NCI-H2107 treated with DMSO at 0.1 percent for 48 hours (cell line): Measurements from ENCODE around the gene SART3.
A peak's percentile ranks its signal among the peaks of the same experiment; 100 is the strongest.

ENCODE experiments used
- DNase-seq: peaks from one replicate; lab custom pipeline; 2025; ENCODE audit not compliant: unreplicated experiment; lab: John Stamatoyannopoulos, UW

Gene SART3

DNA sequence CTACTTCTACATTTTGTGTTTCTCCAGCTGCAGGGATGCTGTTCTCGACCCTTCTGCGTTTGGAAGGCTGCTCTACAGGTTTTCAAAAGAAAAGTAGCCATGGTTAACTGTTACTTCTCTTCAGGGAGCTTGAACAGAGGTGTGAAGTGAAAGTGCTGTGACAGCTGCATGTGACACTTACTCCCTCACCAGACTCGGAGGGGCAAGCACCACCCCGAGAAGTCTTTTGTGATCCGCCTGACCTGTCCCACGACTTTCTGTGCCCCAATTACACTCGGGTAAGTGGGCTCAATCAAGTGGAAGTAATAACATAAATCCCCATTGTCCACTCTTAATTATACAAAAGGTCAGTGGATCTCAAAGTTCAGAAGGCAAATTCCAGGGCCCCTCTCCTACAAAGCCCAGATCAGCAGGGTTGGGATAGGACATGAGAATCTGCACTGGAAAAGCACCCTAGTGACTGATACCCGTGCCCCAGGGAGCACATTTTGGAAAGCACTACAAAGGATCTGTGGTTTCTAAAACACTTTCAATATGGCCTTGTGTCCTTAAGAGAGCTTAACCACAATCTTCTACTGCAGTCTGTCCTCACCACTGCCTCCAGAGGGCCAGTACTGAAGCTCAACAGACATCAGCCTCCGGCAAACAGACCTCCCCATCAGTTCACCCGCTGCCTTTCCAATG is 34.3 kb downstream of the SART3 start:
- DNase-seq: peak; percentile 65

DNA sequence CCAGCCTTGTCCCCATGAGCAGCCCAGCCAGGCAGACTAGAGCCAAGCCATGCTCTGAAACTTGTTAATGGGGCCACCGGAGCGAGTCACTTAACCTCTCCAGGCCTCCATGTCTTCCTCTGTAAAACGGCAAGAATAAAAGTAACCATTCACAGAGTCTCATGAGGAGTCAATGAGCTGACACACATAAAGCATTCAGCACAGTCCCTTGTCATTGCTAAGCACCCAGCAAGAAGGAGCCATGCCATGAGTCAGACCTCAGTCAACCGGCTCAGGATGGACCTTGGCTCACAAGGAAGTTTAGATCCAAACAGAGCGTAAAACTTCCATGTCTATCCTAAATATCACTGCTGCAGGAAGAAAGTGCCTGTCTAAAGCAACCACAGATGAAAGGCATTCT is 35.3 kb downstream of the SART3 start:
- DNase-seq: no peak

DNA sequence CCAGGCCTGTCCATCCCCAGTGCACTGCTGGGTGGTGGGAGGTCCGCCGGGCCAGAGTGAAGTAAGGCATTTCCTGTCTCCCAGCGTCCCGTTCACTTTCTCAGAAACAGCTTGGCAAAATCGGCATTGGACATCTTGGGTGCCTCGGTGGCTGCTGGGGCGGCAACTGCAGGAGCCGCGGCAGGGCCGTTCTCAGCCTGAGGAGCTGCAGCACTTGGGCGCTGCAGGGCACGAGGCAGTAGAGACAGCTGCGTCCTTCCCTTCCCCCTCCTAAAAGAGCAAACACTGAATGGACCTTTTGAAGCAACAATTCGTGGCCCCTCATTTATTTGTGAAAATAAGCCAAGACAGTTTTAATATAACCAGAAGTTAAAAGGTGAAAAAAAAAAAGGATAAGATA is 37.6 kb downstream of the SART3 start:
- DNase-seq: no peak

DNA sequence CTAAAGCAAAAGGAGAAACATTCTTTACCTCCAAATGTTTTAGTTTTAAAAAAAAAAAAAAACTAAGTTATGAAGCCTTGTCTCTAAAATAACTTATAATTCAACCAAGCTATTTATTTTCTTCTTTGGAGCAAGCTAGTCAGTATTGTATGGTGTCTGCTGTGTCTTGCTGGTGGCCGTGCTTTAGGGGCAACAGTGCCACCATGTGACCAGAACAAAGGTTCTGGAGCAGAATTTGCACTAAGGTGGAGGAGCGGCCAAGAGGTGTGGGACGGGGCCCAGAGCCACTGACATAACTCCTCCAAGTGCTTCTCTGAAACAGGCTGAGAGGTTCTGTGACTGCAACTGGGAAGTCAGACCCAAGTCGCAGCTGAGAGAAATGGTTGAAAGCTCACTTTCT is 41.4 kb downstream of the SART3 start:
- DNase-seq: no peak

- DNase-seq: no peak
These were observed 42.1 kb downstream of the SART3 start for GRCh38 chr12:108518716-108519496.

DNA sequence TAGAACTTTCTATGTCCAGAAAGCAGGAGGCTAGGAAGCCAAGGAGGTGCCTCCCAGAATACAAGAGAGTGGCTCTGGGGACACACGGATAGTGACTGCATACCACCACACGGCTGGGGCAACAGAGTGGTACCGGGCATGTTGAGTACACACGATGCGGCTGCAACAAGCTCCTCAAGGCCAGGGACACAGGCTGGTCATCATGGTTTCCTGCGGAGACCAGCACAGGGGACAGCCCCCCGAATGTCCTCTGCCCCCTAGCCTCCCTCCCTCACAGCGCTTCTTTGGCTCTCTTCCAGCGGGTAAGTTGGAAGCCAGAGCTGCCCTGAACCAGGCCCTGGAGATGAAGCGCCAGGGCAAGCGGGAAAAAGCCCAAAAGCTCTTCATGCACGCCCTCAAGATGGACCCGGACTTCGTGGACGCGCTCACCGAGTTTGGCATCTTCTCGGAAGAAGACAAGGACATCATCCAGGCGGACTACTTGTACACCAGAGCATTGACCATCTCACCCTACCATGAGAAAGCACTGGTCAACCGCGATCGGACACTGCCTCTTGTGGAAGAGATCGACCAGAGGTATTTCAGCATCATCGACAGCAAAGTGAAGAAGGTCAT is 42.8 kb downstream of the SART3 start:
- DNase-seq: no peak

GRCh38 chr12:108517288-108518100 is 43.5 kb downstream of the SART3 start:
- no peak for DNase-seq

DNA sequence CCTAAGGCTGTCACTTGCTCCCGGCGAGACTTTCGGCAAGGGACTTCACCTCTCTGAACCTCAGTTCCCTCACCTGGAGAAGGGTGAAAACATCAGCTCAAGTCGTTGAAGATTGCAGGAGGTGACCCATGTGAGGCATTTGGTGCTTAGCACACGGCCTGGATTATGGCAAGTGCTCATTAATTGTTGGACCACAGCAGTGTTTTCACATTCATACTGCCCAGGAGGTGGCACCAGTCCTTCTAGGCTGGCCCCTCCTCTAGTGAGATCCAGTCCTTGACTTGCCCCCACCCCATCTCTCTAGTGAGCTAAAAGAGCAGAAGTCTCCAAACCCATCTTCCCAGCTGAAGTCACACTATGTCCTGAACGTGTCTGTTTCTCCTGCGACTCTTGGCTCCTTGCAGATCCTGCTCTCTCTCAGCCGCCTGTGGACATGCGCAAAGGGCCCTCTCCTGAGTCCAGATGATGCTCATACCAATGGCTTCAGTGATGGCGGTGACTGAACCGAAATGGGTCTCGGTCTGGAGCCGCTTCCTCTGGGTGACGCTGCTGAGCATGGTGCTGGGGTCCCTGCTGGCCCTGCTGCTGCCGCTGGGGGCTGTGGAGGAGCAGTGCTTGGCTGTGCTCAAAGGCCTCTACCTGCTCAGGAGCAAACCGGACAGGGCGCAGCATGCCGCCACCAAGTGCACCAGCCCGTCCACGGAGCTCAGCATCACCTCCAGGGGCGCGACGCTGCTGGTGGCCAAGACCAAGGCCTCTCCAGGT is 44.3 kb downstream of the SART3 start:
- DNase-seq: no peak

- DNase-seq: no peak
These were observed 45.1 kb downstream of the SART3 start for GRCh38 chr12:108515916-108516315.

DNA sequence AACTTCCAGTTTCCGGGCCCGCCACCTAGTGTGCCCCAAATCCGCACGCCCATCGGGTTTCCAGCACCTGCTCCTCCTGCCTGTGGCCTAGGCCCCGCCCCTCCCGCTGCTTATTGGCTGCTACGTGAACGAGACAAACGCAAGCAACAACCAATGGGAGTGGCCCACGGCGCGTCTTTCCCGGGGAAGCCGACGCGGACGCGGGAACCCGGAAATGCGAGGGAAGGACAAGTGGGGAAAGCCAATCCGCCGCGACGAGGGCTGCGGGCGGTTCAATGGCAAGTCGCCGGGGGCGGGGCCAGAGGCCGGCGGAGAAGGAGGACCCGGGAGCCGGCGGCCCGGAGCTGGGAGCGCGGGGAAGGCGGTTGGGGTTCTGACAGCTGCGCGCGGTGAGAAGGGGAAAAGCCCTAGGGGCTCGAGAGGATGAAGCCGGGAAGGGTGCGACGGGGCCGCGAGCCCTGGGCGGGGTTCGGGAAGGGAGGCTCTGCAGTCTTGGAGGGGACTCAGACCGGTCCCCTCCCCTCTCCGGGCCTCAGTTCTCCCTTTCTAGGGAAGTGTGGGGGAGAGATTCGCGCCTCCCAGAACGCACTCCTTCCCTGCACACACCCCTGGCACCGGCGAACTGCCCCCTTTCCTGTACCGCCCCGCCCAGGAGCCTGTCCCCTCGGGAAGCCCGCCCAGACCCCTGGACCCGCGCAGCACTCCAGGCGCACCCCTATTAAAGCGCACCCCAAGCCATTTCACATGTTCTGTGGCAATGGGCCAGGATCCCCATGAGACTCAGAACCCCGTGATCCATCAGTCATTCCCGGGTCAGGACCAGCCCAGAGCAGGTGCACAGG is 45.8 kb downstream of the SART3 start, which contains the start of gene FICD:
Gene FICD (plus strand): TSS at position 305 of the 842 bp plus-strand sequence. CDS start 1,696 bp downstream, outside the sequence.
- DNase-seq: peak; percentile 98

- DNase-seq: no peak
These were observed 46.5 kb downstream of the SART3 start for GRCh38 chr12:108514468-108514972.

DNA sequence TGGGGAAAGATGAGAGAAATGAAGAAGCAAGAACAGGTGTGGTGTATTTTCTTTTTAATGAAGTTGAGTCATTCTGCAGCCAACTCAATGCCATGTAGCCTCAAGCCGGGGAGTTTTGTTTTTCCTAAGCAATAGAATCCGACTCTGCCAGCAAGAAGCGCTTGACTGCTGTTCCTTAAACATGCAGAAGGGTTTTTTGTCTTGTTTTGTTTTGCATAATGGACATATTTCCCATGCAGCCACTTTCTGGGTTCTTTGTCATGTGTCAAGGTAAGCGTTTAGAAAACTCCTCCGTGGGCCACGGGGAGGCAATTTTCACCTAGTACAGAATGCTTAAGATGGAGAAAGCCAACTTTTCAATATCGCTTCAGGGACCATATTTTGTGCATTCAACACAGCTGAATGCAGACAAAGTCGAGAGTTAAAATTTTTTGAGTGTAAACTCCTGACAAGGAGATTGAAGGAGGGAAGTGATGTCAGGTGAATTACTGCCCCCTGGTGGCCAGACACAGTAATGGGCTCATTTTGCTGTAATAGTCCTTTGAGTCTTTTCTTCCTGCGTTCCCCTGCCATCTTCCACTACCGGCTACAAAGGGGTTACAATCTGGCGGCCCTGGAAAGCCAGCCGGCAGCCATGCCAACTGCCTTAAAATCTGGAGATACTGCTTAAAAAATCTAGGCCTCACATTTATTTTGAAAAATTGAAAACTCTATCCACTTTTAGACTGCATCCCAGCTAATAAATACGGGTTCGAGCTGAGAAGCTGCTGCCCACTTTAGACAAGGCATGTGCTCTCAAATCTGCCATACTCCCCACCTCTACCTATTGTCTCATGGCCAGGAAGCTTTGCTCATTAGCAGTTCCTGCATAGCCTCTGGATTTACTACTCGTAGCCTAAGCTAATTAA is 49.1 kb downstream of the SART3 start:
- DNase-seq: peak; percentile 74

- DNase-seq: no peak
These were observed 50.1 kb downstream of the SART3 start for GRCh38 chr12:108510836-108511235.

DNA sequence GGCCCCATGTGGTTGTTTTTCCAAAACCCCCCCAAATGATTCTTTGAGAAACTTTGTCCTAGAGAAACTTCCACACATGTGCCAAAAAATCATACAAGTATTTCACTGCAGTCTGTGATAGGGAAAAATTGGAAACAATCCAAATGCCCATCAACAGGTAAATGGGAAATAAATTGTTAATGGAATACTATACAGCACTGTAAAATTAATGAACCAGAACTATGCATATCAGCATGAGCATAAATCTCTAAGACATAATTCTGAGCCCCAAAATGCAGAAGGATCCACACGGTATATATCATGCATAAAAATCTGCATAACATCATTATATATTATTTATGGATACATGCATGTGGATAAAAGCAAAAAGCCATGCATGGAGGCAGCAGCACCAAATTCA is 51.2 kb downstream of the SART3 start:
- DNase-seq: no peak

- no peak for DNase-seq
These were observed 52.9 kb downstream of the SART3 start for GRCh38 chr12:108507971-108508642.

DNA sequence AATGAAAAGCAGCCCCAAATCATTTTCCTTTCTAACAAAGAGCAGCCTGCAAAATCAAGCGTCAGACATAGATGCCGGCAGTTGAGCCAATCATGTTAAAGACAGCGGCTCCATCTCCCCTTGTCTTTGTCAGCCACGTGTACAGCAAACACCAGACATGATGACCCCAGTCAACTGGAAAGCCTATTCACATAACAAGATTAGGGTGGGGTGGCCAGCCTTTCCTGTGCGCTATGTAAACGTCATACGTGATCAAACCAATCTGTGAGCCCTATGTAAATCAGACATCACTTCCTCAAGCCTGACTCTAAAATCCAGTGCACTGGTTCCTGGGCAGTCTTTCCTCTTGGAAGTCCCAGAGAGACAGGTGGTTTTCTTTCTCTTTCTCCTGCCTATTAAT is 55.8 kb downstream of the SART3 start:
- DNase-seq: no peak

DNA sequence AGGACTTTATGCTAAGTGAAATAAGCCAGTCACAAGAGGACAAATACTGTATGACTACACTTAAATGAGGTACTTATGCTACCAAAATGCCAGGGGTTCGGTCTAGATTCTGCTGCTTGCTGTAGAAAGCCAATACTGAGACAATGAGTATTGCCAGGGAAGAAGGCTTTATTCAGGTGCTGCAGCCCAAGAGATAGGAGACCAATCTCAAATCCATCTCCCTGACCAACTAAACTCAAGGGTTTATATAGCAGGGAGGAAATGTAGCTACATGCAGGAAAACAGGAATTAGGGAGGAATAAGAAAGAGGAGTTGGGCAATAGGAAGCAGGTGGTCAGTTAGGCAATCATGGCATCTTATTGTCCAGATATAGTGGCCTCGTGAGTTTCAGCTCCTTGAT is 58.1 kb downstream of the SART3 start:
- DNase-seq: no peak

- DNase-seq: no peak
These were observed 62.8 kb downstream of the SART3 start for GRCh38 chr12:108498136-108498535.
